ENCODE results near the gene TSSK2. TPM values are rescaled to one million over a fixed set of nuclear protein-coding genes. Genes with fewer than 3 reads are reported as not detected.
A peak's percentile ranks its signal among the peaks of the same experiment; 100 is the strongest.

Gene TSSK2
- total and polyA plus RNA-seq, 2 of the 8 experiments (the other 6 are each of a cell fraction or from before 2014, with no cell fraction given) = not detected

- Histone ChIP-seq H2BK15ac (ENCODE audit: low read length) (no peak overlapping the region), H3K4me2 (ENCODE audit: insufficient read depth in 1 of 2, low read depth in 2 of 2, low read length in 2 of 2) (no peak overlapping the region; a peak in 2 of 4 replicates), H3K9me3 (ENCODE audit: insufficient read depth in 2 of 2, low read depth in 1 of 2, low read length in 1 of 2) (no peaks in the 10 kb centered on the region), H3K14ac (ENCODE audit: insufficient read length) (no peak overlapping the region), H4K20me1 (replicated peaks in 1 of 2; ENCODE audit: control insufficient read depth in 1 of 2, insufficient read depth in 2 of 2, low read length in 2 of 2) (peaks cover 4 to 29% of the 10 kb centered on the region in 2 experiments), H3K27me3 (replicated peaks in 1 of 4; ENCODE audit: control insufficient read depth in 3 of 4, extremely low read depth in 1 of 4, insufficient read depth in 3 of 4, low read length in 3 of 4) (no peaks in the 10 kb centered on the region), H2BK120ac (replicated peaks; ENCODE audit: low read depth, low read length) (no peak overlapping the region), H3K4ac (replicated peaks; ENCODE audit: insufficient read length, low read depth, low read length) (no peak overlapping the region), H3K79me2 (ENCODE audit: control insufficient read depth in 1 of 2, insufficient read depth in 2 of 2, low read length in 2 of 2) (peaks cover 5 to 31% of the 10 kb centered on the region in 2 experiments; a peak in 3 of 4 replicates), H3K9ac (replicated peaks in 1 of 4; ENCODE audit: extremely low read depth in 1 of 4, low read depth in 3 of 4, low read length in 3 of 4) (no peak overlapping the region; a peak in 2 of 7 replicates), H2BK5ac (ENCODE audit: low read depth, low read length) (no peak overlapping the region; the same call in 1 of the 2 replicates), H3K4me1 (replicated peaks in 1 of 4; ENCODE audit: control insufficient read depth in 3 of 4, insufficient read depth in 4 of 4, low read length in 3 of 4) (peaks cover 0 to 45% (median 28%) of the 10 kb centered on the region in 4 experiments; a peak in 6 of 7 replicates), H4K5ac (ENCODE audit: insufficient read length, low read depth, low read length) (no peak overlapping the region), H3K18ac (ENCODE audit: extremely low read depth, low read length) (no peak overlapping the region), H3K56ac (replicated peaks; ENCODE audit: insufficient read length, low read depth, low read length) (no peak overlapping the region), H3K23me2 (ENCODE audit: low read depth, low read length) (peaks cover 13% of the 10 kb centered on the region), H3K36me3 (ENCODE audit: control insufficient read depth in 2 of 4, insufficient read depth in 4 of 4, low read length in 3 of 4) (peaks cover 0 to 9% (median 0%) of the 10 kb centered on the region in 4 experiments; a peak in 2 of 8 replicates), H3K27ac (ENCODE audit: low read depth, low read length) (peak overlapping the region; percentile 46; the same call in 1 of the 2 replicates), H2BK20ac (ENCODE audit: low read length) (no peak overlapping the region), H2AFZ (ENCODE audit: low read length) (no peak overlapping the region), H3K23ac (ENCODE audit: insufficient read length) (no peak overlapping the region), H2BK12ac (ENCODE audit: low read depth, low read length) (0 out of 2 replicates have a peak overlapping the region, but pooled peaks have one; percentile 23), H4K91ac (replicated peaks; ENCODE audit: insufficient read length, low read length) (no peak overlapping the region), H3K4me3 (ENCODE audit: extremely low read depth in 1 of 4, insufficient read depth in 2 of 4, low read depth in 3 of 4, low read length in 4 of 4) (no peak overlapping the region), H2AK5ac (ENCODE audit: low read depth, low read length) (no peak overlapping the region), H3K79me1 (ENCODE audit: low read depth, low read length) (peaks cover 18% of the 10 kb centered on the region), H4K8ac (ENCODE audit: extremely low read depth, insufficient read depth, low read length) (peak overlapping the region; percentile 46; the same call in 1 of the 2 replicates)
- DNase-seq (ENCODE audit: low read depth in 1 of 2, low spot score in 2 of 2) = peak in 1 of 2 experiments; percentile 66
- no peak for FAIRE-seq
- 0 out of 2 replicates have a peak, but pooled peaks have one; percentile 21 for TF ChIP-seq MAX (IDR thresholded peaks at IDR 0.05)
- TF ChIP-seq HDAC2 (IDR thresholded peaks at IDR 0.05; ENCODE audit: borderline replicate concordance in 1 of 2, low read depth in 2 of 2, low read length in 2 of 2) = no peak
- no peak for TF ChIP-seq PHF8 (conservative IDR thresholded peaks at IDR 0.05; ENCODE audit: low read depth, low read length)
- TF ChIP-seq KDM4A (IDR thresholded peaks at IDR 0.05; ENCODE audit: low read depth, low read length, severe bottlenecking) = no peak
- WGBS, 2 experiments (ENCODE audit: extremely low coverage in 1 of 2, insufficient coverage in 1 of 2, insufficient read length in 1 of 2, insufficient replicate concordance in 2 of 2, low coverage in 1 of 2, low lambda C conversion rate in 2 of 2, missing lambda C conversion rate in 1 of 2) = 89% methylated on average over 8 of the region's 12 CpGs; no CpG with 5 or more reads in 1 of the 2 experiments
- CTCF ChIA-PET (ENCODE audit: partially characterized antibody) = interaction anchor here (3.7 kb wide), 1 partner anchor 31 kb away, joined by 28 read pairs; the partner anchor contains the start of gene ESS2
- POLR2A ChIA-PET (ENCODE audit: partially characterized antibody) = interaction anchor here (1.8 to 2.3 kb wide), 2 partner anchors 8 to 38 kb away, joined by 8 to 9 read pairs; no protein-coding TSS in a partner anchor
These were observed 45.1 kb downstream of the TSSK2 start for GRCh38 chr22:19176175-19176643.

All from H1 (cell line).